ENCODE results near the gene PPDPF.

PPDPF gene

GRCh38 chr20:63549019-63549418 lies 28.5 kb downstream of the PPDPF start:
- Histone ChIP-seq H3K4me2 (ENCODE audit: low read length) (no peak overlapping the region), H3K4me1 (ENCODE audit: control insufficient read depth, low read length) (peaks cover 33% of the 10 kb centered on the region), H4K20me1 (ENCODE audit: control insufficient read depth, insufficient read depth, low read depth, low read length) (peaks cover 4% of the 10 kb centered on the region; the same call in 1 of the 2 replicates), H3K4me3 (ENCODE audit: low read length) (no peak overlapping the region), H3F3A (ENCODE audit: control insufficient read depth, insufficient read depth) (peaks cover 7% of the 10 kb centered on the region), H3K9me3 (ENCODE audit: control insufficient read depth, insufficient read depth, low read length) (no peaks in the 10 kb centered on the region), H3K27me3 (ENCODE audit: control insufficient read depth, low read length) (peaks cover 57% of the 10 kb centered on the region), H3K9me2 (replicated peaks; ENCODE audit: control insufficient read depth, low read length) (no peaks in the 10 kb centered on the region), H3K27ac (ENCODE audit: low read depth, low read length) (no peak overlapping the region), H3K36me3 (ENCODE audit: control insufficient read depth, low read length) (no peaks in the 10 kb centered on the region), H3K79me2 (ENCODE audit: control insufficient read depth, low read length) (no peaks in the 10 kb centered on the region)
- no peak for TF ChIP-seq EZH2phosphoT487 (IDR thresholded peaks at IDR 0.05; ENCODE audit: borderline replicate concordance, low read length)
- TF ChIP-seq, protein P1, sequence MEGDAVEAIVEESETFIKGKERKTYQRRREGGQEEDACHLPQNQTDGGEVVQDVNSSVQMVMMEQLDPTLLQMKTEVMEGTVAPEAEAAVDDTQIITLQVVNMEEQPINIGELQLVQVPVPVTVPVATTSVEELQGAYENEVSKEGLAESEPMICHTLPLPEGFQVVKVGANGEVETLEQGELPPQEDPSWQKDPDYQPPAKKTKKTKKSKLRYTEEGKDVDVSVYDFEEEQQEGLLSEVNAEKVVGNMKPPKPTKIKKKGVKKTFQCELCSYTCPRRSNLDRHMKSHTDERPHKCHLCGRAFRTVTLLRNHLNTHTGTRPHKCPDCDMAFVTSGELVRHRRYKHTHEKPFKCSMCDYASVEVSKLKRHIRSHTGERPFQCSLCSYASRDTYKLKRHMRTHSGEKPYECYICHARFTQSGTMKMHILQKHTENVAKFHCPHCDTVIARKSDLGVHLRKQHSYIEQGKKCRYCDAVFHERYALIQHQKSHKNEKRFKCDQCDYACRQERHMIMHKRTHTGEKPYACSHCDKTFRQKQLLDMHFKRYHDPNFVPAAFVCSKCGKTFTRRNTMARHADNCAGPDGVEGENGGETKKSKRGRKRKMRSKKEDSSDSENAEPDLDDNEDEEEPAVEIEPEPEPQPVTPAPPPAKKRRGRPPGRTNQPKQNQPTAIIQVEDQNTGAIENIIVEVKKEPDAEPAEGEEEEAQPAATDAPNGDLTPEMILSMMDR (IDR thresholded peaks at IDR 0.05; ENCODE audit: low read depth, low read length, poor library complexity, severe bottlenecking) = no peak

DNA sequence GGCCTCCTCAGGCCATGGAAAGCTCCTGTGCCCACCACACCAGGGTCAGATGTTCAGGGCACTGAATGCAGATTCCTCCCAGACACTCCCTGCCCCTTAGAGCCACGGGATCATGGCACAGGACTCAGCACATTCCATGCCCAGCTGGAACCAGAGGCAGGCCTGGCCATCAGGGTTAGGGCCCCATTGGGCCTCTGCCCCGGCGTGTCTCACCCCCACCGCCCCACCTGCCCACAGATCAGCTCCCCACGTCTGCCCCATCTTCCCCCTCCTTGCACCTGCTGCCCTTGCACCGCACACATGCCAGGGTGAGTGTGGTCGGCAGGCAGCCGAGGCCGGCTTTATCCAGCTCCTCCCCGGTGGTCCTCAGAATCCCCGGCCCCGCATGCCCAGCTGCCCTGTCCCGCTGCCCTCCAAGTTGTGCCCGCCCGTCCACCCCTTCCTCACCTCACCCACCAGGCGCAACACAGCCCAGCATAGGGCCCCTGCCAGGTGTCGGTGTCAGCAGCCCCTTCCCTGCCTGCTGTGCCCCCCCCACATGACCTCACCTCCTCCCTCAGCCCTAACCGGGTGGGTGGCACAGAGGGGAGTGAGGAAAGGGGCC lies 29.2 kb downstream of the PPDPF start:
- Histone ChIP-seq H3K4me2 (ENCODE audit: low read length) (no peak overlapping the region), H3K79me2 (ENCODE audit: control insufficient read depth, low read length) (no peaks in the 10 kb centered on the region), H3K36me3 (ENCODE audit: control insufficient read depth, low read length) (no peaks in the 10 kb centered on the region), H3K27me3 (ENCODE audit: control insufficient read depth, low read length) (peaks cover 54% of the 10 kb centered on the region), H3K27ac (ENCODE audit: low read depth, low read length) (no peak overlapping the region), H3F3A (ENCODE audit: control insufficient read depth, insufficient read depth) (peaks cover 7% of the 10 kb centered on the region), H3K4me1 (ENCODE audit: control insufficient read depth, low read length) (peaks cover 40% of the 10 kb centered on the region), H3K9me2 (replicated peaks; ENCODE audit: control insufficient read depth, low read length) (no peaks in the 10 kb centered on the region), H4K20me1 (ENCODE audit: control insufficient read depth, insufficient read depth, low read depth, low read length) (peaks cover 4% of the 10 kb centered on the region; the same call in 1 of the 2 replicates), H3K9me3 (ENCODE audit: control insufficient read depth, insufficient read depth, low read length) (no peaks in the 10 kb centered on the region), H3K4me3 (ENCODE audit: low read length) (no peak overlapping the region)
- TF ChIP-seq, protein P1 (IDR thresholded peaks at IDR 0.05; ENCODE audit: low read depth, low read length, poor library complexity, severe bottlenecking) = no peak
- TF ChIP-seq EZH2phosphoT487 (IDR thresholded peaks at IDR 0.05; ENCODE audit: borderline replicate concordance, low read length) = no peak

- Histone ChIP-seq H3K27ac (ENCODE audit: low read depth, low read length) (no peak overlapping the region), H4K20me1 (ENCODE audit: control insufficient read depth, insufficient read depth, low read depth, low read length) (peaks cover 4% of the 10 kb centered on the region; the same call in 1 of the 2 replicates), H3F3A (ENCODE audit: control insufficient read depth, insufficient read depth) (peaks cover 7% of the 10 kb centered on the region), H3K9me2 (replicated peaks; ENCODE audit: control insufficient read depth, low read length) (no peaks in the 10 kb centered on the region), H3K36me3 (ENCODE audit: control insufficient read depth, low read length) (no peaks in the 10 kb centered on the region), H3K9me3 (ENCODE audit: control insufficient read depth, insufficient read depth, low read length) (no peaks in the 10 kb centered on the region), H3K4me1 (ENCODE audit: control insufficient read depth, low read length) (peaks cover 38% of the 10 kb centered on the region), H3K4me2 (ENCODE audit: low read length) (no peak overlapping the region), H3K27me3 (ENCODE audit: control insufficient read depth, low read length) (peaks cover 53% of the 10 kb centered on the region), H3K4me3 (ENCODE audit: low read length) (no peak overlapping the region), H3K79me2 (ENCODE audit: control insufficient read depth, low read length) (no peaks in the 10 kb centered on the region)
- TF ChIP-seq EZH2phosphoT487 (IDR thresholded peaks at IDR 0.05; ENCODE audit: borderline replicate concordance, low read length) = no peak
- TF ChIP-seq, protein P1 (IDR thresholded peaks at IDR 0.05; ENCODE audit: low read depth, low read length, poor library complexity, severe bottlenecking) = no peak
Measured at GRCh38 chr20:63551068-63551467, 30.5 kb downstream of the PPDPF start.

Data from DOHH2 (cell line).